Peyer's patch (tissue), 4 donors: ENCODE results near the gene EPHB2. TPM values are rescaled to one million over a fixed set of nuclear protein-coding genes. Genes with fewer than 3 reads are reported as not detected.

Source experiments
- DNase-seq, 3 donors: peaks; one replicate each; pipeline ENCODE4 v3.0.0-alpha.2; 2017 to 2019
- H3K27ac ChIP-seq, 4 donors: fragments of 200-600 bp; sonication (generic); one replicate each; pipeline ENCODE4 v1.5.1; 2016 to 2019
- H3K27me3 ChIP-seq, 2 donors: fragments of 200-600 bp; sonication (generic); one replicate each; pipeline ENCODE4 v1.5.1; 2019
- H3K36me3 ChIP-seq, 3 donors: fragments of 200-600 bp; sonication (generic); one replicate each; pipeline ENCODE4 v1.5.1; 2016 to 2019
- H3K4me1 ChIP-seq, 4 donors: fragments of 200-600 bp; sonication (generic); one replicate each; pipeline ENCODE4 v1.5.1; 2016 to 2019
- H3K4me3 ChIP-seq, 4 donors: fragments of 200-600 bp; sonication (generic); 1 replicate in 3 of 4; 2 replicates in 1 of 4; pipeline ENCODE4 v1.5.1; 2016 to 2019; ENCODE audit warnings: mild to moderate bottlenecking in 1 of 4
- H3K9me3 ChIP-seq, 4 donors: fragments of 200-600 bp; sonication (generic); one replicate each; pipeline ENCODE4 v1.5.1; 2016 to 2019; ENCODE audit warnings: mild to moderate bottlenecking in 1 of 4
- POLR2A ChIP-seq, 2 donors: fragments of 450-650 bp; IDR thresholded peaks; one replicate each; pipeline ENCODE4 v1.5.1; 2017; ENCODE audit warnings: antibody characterized with exemption in 2 of 2, mild to moderate bottlenecking in 2 of 2, moderate library complexity in 2 of 2
- total RNA-seq, 4 donors: library from RNA; depleted of rRNA; stranded (reverse); fragments of >200 nt; gene quantifications; one replicate each; pipeline ENCODE4 v1.1.0, GENCODE V29; 2016
- TF ChIP-seq, protein P1 (sequence below), 6 experiments: fragments of 450-650 bp in 4 of 6; fragments of 200-600 bp in 2 of 6; sonication (generic) in 1 of 6; IDR thresholded peaks; one replicate each; pipeline ENCODE4 v1.5.1; 2017 to 2019; ENCODE audit warnings: antibody characterized with exemption in 6 of 6, mild to moderate bottlenecking in 3 of 6, moderate library complexity in 1 of 6

EPHB2 gene
- total RNA-seq, 4 donors from 2014 or later, result 24.5 to 71.0 (median 53.9) TPM

- no peak for TF ChIP-seq POLR2A (IDR thresholded peaks at IDR 0.05)
- TF ChIP-seq, protein P1, sequence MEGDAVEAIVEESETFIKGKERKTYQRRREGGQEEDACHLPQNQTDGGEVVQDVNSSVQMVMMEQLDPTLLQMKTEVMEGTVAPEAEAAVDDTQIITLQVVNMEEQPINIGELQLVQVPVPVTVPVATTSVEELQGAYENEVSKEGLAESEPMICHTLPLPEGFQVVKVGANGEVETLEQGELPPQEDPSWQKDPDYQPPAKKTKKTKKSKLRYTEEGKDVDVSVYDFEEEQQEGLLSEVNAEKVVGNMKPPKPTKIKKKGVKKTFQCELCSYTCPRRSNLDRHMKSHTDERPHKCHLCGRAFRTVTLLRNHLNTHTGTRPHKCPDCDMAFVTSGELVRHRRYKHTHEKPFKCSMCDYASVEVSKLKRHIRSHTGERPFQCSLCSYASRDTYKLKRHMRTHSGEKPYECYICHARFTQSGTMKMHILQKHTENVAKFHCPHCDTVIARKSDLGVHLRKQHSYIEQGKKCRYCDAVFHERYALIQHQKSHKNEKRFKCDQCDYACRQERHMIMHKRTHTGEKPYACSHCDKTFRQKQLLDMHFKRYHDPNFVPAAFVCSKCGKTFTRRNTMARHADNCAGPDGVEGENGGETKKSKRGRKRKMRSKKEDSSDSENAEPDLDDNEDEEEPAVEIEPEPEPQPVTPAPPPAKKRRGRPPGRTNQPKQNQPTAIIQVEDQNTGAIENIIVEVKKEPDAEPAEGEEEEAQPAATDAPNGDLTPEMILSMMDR (IDR thresholded peaks at IDR 0.05), result peak in 3 of 6 experiments; percentile 6 to 18 (median 14)
- Histone ChIP-seq H3K9me3 (no peaks in the 10 kb centered on the region), H3K27ac (peak overlapping the region in 2 of 4 donors; percentile 51 to 80), H3K4me1 (peaks cover 0 to 33% (median 0%) of the 10 kb centered on the region in 4 donors), H3K4me3 (no peak overlapping the region), H3K36me3 (no peaks in the 10 kb centered on the region), H3K27me3 (no peaks in the 10 kb centered on the region)
- DNase-seq, result peak in 2 of 3 donors; percentile 53 to 65
These were observed 40.5 kb downstream of the EPHB2 start for GRCh38 chr1:22751124-22751531.

DNA sequence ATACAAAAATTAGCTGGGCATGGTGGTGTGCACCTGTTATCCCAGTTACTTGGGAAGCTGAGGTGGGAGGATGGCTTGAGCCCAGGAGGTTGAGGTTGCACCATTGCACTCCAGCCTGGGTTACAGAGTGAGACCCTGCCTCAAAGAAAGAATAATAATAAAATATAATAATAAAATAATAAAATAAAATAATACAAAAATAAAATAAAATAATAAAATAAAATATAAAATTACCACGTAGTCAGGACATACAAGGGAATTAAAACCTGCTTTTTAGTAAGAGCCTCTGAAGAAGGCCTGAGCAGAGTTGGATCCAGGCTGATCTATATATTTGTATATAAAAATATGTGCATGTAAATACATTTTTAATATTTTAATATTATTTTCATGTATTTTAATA lies 41.7 kb downstream of the EPHB2 start:
- peaks cover 0 to 22% (median 0%) of the 10 kb centered on the region in 4 donors for H3K4me1 ChIP-seq
- no peak for DNase-seq
- H3K27ac ChIP-seq, result no peak overlapping the region
- H3K9me3 ChIP-seq, result no peaks in the 10 kb centered on the region
- no peaks in the 10 kb centered on the region for H3K36me3 ChIP-seq
- no peaks in the 10 kb centered on the region for H3K27me3 ChIP-seq
- H3K4me3 ChIP-seq, result no peak overlapping the region
- TF ChIP-seq, protein P1 (IDR thresholded peaks at IDR 0.05), result no peak
- TF ChIP-seq POLR2A (IDR thresholded peaks at IDR 0.05), result no peak

- Histone ChIP-seq H3K36me3 (no peaks in the 10 kb centered on the region), H3K4me1 (peaks cover 0 to 20% (median 0%) of the 10 kb centered on the region in 4 donors), H3K4me3 (no peak overlapping the region), H3K27ac (no peak overlapping the region), H3K27me3 (no peaks in the 10 kb centered on the region), H3K9me3 (no peaks in the 10 kb centered on the region)
- TF ChIP-seq, protein P1 (IDR thresholded peaks at IDR 0.05), result no peak
- no peak for TF ChIP-seq POLR2A (IDR thresholded peaks at IDR 0.05)
- no peak for DNase-seq
These were observed 42.9 kb downstream of the EPHB2 start for GRCh38 chr1:22753481-22753971.

GRCh38 chr1:22754106-22754768 lies 43.6 kb downstream of the EPHB2 start:
- DNase-seq, result no peak
- Histone ChIP-seq H3K4me3 (no peak overlapping the region), H3K27ac (no peak overlapping the region), H3K36me3 (no peaks in the 10 kb centered on the region), H3K9me3 (no peaks in the 10 kb centered on the region), H3K27me3 (no peaks in the 10 kb centered on the region), H3K4me1 (peaks cover 0 to 20% (median 0%) of the 10 kb centered on the region in 4 donors)
- no peak for TF ChIP-seq POLR2A (IDR thresholded peaks at IDR 0.05)
- TF ChIP-seq, protein P1 (IDR thresholded peaks at IDR 0.05), result no peak

DNA sequence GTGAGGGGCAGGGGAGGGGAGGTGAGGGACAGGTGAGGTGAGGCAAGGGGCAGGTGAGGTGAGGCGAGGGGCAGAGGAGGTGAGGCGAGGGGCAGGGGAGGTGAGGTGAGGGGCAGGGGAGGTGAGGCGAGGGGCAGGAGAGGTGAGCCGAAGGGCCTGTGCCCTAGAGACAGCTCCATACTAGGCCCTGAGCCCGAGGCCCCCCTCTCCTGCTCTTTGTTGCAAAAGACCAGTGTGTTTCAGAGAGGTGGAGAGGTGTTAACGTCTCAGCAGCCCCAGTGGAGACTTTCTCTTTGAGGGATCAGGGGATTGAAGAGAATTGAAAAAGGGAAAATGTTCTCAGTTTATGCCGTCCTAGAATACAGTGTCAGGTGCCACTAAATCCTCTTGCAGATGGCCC lies 44.2 kb downstream of the EPHB2 start:
- TF ChIP-seq, protein P1 (IDR thresholded peaks at IDR 0.05), result no peak
- no peak for TF ChIP-seq POLR2A (IDR thresholded peaks at IDR 0.05)
- no peak for DNase-seq
- no peaks in the 10 kb centered on the region for H3K27me3 ChIP-seq
- H3K4me1 ChIP-seq, result peaks cover 0 to 18% (median 0%) of the 10 kb centered on the region in 4 donors
- no peaks in the 10 kb centered on the region for H3K9me3 ChIP-seq
- H3K4me3 ChIP-seq, result no peak overlapping the region
- H3K36me3 ChIP-seq, result no peaks in the 10 kb centered on the region
- H3K27ac ChIP-seq, result no peak overlapping the region
